AG04450 (cell line): ENCODE data around the gene SH3RF3. TPM values are rescaled to one million over a fixed set of nuclear protein-coding genes. Genes with fewer than 3 reads are reported as not detected.

ENCODE experiments used
- CTCF ChIA-PET: fragments of 300-600, 350-600 bp; formaldehyde crosslinking; extraction: SDS; loops from one replicate; lab custom pipeline; 2022; ENCODE audit warnings: antibody characterized with exemption, inconsistent platforms; lab: Charles Lee
- POLR2A ChIA-PET: fragments of 350-600 bp; formaldehyde crosslinking; extraction: SDS; loops from one replicate; lab custom pipeline; 2021; ENCODE audit warnings: antibody characterized with exemption, inconsistent platforms; lab: Yijun Ruan, JAX
- DNase-seq: peaks from one replicate; pipeline ENCODE4 v3.0.0-alpha.2; 2011; ENCODE audit warnings: low read depth, low spot score
- H3K27ac ChIP-seq: one replicate; pipeline ENCODE4 v1.5.1; 2012; ENCODE audit warnings: low read depth, low read length, control low read depth
- H3K27me3 ChIP-seq: one replicate; pipeline ENCODE4 v1.6.0; 2012; ENCODE audit warnings: low read length; ENCODE audit not compliant: control insufficient read depth, insufficient read depth
- H3K4me3 ChIP-seq: 2 replicates; pipeline ENCODE4 v1.5.1; 2011; ENCODE audit warnings: mild to moderate bottlenecking, low read depth, low read length, control low read depth
- H3K9me3 ChIP-seq: 2 replicates; pipeline ENCODE4 v1.5.1; 2012; ENCODE audit warnings: low read length; ENCODE audit not compliant: control insufficient read depth, insufficient read depth
- polyA plus RNA-seq: library from polyadenylated mRNA; depleted of rRNA; stranded (reverse); fragments of >200 nt; gene quantifications from 2 replicates; pipeline ENCODE4 v1.2.3, GENCODE V29; 2011
- TF ChIP-seq, protein P1 (sequence below): IDR thresholded peaks from 2 replicates; pipeline ENCODE4 v1.5.1; 2011; ENCODE audit warnings: low read depth, low read length, control low read depth, inconsistent platforms

The SH3RF3 gene
- polyA plus RNA-seq, 1 experiment, result 5.7 TPM

DNA sequence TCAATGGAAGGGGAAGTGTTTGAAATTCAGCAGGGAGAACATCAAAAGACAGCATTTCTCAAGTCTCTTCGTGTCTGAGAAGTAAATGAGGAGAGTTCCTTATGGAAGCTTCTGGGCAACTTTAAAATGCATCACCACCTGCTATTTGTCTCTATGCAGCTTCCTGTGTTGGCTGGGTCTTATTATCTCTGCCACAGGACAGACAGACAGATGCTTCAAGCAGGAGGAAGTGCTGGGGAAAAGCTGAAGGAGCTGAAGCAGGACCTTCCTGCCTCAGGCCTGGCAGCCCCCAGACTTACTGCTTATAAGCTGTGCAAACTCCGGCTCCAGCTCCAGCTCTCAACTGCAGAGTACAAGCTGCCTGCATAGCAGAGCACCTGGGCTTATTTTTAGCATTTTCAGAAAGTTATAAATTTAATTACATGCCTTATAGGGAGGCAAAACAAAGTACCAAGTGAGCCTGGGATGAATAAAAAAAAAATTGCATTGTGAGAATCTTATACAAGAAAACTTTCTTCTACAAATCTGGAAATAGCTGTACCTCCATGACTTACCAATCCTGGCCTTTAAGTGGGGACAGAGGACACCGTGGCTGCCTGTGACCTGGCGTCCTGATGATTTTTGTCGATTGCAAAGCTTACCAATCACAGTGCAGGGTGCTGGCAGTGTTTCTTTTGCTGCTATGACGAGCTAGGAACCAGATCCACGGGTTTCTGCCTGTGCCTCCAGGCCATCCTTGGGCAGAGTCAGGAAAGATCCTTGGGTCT, 278.5 kb downstream of the SH3RF3 start:
- no peak for DNase-seq
- Histone ChIP-seq H3K27ac (no peak overlapping the region), H3K4me3 (no peak overlapping the region), H3K9me3 (no peaks in the 10 kb centered on the region; the same call in 1 of the 2 replicates), H3K27me3 (no peaks in the 10 kb centered on the region)
- ChIA-PET POLR2A (no interaction called here), CTCF (interaction anchor here (1.1 kb wide), 1 partner anchor 102 kb away, joined by 3 read pairs; no protein-coding TSS in a partner anchor)
- TF ChIP-seq, protein P1, sequence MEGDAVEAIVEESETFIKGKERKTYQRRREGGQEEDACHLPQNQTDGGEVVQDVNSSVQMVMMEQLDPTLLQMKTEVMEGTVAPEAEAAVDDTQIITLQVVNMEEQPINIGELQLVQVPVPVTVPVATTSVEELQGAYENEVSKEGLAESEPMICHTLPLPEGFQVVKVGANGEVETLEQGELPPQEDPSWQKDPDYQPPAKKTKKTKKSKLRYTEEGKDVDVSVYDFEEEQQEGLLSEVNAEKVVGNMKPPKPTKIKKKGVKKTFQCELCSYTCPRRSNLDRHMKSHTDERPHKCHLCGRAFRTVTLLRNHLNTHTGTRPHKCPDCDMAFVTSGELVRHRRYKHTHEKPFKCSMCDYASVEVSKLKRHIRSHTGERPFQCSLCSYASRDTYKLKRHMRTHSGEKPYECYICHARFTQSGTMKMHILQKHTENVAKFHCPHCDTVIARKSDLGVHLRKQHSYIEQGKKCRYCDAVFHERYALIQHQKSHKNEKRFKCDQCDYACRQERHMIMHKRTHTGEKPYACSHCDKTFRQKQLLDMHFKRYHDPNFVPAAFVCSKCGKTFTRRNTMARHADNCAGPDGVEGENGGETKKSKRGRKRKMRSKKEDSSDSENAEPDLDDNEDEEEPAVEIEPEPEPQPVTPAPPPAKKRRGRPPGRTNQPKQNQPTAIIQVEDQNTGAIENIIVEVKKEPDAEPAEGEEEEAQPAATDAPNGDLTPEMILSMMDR, result no peak

- TF ChIP-seq, protein P1, result no peak
- Histone ChIP-seq H3K9me3 (no peaks in the 10 kb centered on the region; the same call in 1 of the 2 replicates), H3K4me3 (no peak overlapping the region), H3K27me3 (no peaks in the 10 kb centered on the region), H3K27ac (no peak overlapping the region)
- CTCF ChIA-PET, result interaction anchor here (1.1 kb wide), 1 partner anchor 102 kb away, joined by 3 read pairs; no protein-coding TSS in a partner anchor
- POLR2A ChIA-PET, result no interaction called here
- no peak for DNase-seq
Measured at GRCh38 chr2:109408043-109408335, 279.0 kb downstream of the SH3RF3 start.

GRCh38 chr2:109409321-109410038, 280.5 kb downstream of the SH3RF3 start:
- DNase-seq, result no peak

DNA sequence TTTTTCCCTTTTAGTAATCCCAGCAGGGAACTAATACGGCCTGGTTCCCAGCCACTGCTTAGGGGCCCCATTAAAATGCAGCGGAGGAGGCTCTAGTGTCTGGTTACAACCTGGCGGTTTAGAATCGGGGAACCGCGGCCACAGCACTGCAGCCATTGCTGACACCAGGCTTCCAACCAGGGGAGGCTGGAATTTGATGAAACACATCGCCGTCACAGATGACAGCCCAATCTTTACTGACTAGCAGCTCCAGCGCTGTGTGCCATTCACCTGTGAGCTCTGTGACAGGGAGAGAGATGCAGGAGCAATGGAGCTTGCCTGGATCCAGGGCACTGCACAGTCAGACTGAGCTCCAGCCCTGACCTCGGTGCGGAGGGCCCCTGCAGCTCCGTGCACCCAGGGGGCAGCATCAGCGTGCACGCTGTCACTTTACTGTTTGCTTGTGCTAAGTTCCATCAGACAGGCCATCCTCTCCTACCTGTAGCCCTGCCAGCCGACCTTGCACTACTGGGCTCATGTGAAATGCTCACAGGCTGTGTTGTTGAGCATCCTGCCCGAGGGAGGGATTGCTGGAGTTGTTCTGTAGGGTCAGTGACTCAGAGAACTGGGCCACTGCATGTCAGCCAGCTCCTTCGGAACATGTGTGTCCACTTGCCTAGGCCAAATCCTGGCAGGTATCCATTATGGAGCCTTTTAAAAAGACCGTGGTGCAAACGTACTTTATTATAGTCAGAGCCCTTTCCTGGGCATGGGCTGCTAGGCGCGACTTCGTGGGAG, 281.2 kb downstream of the SH3RF3 start:
- ChIA-PET POLR2A (no interaction called here), CTCF (no interaction called here)
- TF ChIP-seq, protein P1, result no peak
- Histone ChIP-seq H3K27me3 (no peaks in the 10 kb centered on the region), H3K9me3 (no peaks in the 10 kb centered on the region; the same call in 1 of the 2 replicates), H3K4me3 (no peak overlapping the region), H3K27ac (no peak overlapping the region)
- DNase-seq, result no peak

More at GRCh38 chr2:109409321-109410038, 280.5 kb downstream of the SH3RF3 start:
- Histone ChIP-seq H3K27ac (peak overlapping the region; percentile 31), H3K4me3 (no peak overlapping the region), H3K27me3 (no peaks in the 10 kb centered on the region), H3K9me3 (no peaks in the 10 kb centered on the region; the same call in 1 of the 2 replicates)
- POLR2A ChIA-PET, result no interaction called here
- TF ChIP-seq, protein P1, result no peak
- CTCF ChIA-PET, result no interaction called here
